ENCODE results near the gene C8B. TPM values are rescaled to one million over a fixed set of nuclear protein-coding genes. Genes with fewer than 3 reads are reported as not detected.

C8B gene
- total RNA-seq, 4 donors from 2014 or later: not detected

GRCh38 chr1:56915960-56916359 lies 49.9 kb downstream of the C8B start:
- Histone ChIP-seq H3K4me1 (no peaks in the 10 kb centered on the region), H3K9me3 (no peaks in the 10 kb centered on the region), H3K4me3 (no peak overlapping the region), H3K36me3 (no peaks in the 10 kb centered on the region), H3K27me3 (no peaks in the 10 kb centered on the region), H3K27ac (no peak overlapping the region)
- no peak for TF ChIP-seq POLR2AphosphoS5 (IDR thresholded peaks at IDR 0.05)
- TF ChIP-seq EP300 (IDR thresholded peaks at IDR 0.05): no peak
- TF ChIP-seq CTCF (IDR thresholded peaks at IDR 0.05): no peak
- TF ChIP-seq POLR2A (IDR thresholded peaks at IDR 0.05): no peak
- 70 to 72% methylated on average over 2 to 4 of the region's 4 CpGs for WGBS, 2 donors (ENCODE audit: low coverage in 1 of 2)
- no peak for ATAC-seq

- Histone ChIP-seq H3K9me3 (no peaks in the 10 kb centered on the region), H3K27me3 (no peaks in the 10 kb centered on the region), H3K27ac (no peak overlapping the region), H3K4me1 (no peaks in the 10 kb centered on the region), H3K4me3 (no peak overlapping the region), H3K36me3 (no peaks in the 10 kb centered on the region)
- WGBS, 2 donors (ENCODE audit: low coverage in 1 of 2): 87% methylated on average over 2 of the region's 12 CpGs; no CpG with 5 or more reads in 1 of the 2 donors
- TF ChIP-seq POLR2AphosphoS5 (IDR thresholded peaks at IDR 0.05): no peak
- no peak for TF ChIP-seq EP300 (IDR thresholded peaks at IDR 0.05)
- TF ChIP-seq POLR2A (IDR thresholded peaks at IDR 0.05): no peak
- TF ChIP-seq CTCF (IDR thresholded peaks at IDR 0.05): no peak
- no peak for ATAC-seq
These were observed 53.5 kb downstream of the C8B start for GRCh38 chr1:56912325-56912724.

- Histone ChIP-seq H3K4me1 (no peaks in the 10 kb centered on the region), H3K27me3 (no peaks in the 10 kb centered on the region), H3K4me3 (no peak overlapping the region), H3K27ac (no peak overlapping the region), H3K36me3 (no peaks in the 10 kb centered on the region), H3K9me3 (no peaks in the 10 kb centered on the region)
- ATAC-seq: no peak
- TF ChIP-seq POLR2AphosphoS5 (IDR thresholded peaks at IDR 0.05) (no peak), CTCF (IDR thresholded peaks at IDR 0.05) (no peak), POLR2A (IDR thresholded peaks at IDR 0.05) (no peak), EP300 (IDR thresholded peaks at IDR 0.05) (no peak)
- WGBS, 2 donors (ENCODE audit: low coverage in 1 of 2): 75 to 89% methylated on average over 6 to 7 of the region's 7 CpGs
These were observed 54.5 kb downstream of the C8B start for GRCh38 chr1:56911098-56911938.

GRCh38 chr1:56910441-56910985 lies 55.3 kb downstream of the C8B start:
- peak; percentile 35 for ATAC-seq
- H3K36me3 ChIP-seq: no peaks in the 10 kb centered on the region
- H3K4me1 ChIP-seq: no peaks in the 10 kb centered on the region
- no peak overlapping the region for H3K4me3 ChIP-seq
- 81 to 88% methylated on average over 3 to 4 of the region's 4 CpGs for WGBS, 2 donors (ENCODE audit: low coverage in 1 of 2)
- no peak overlapping the region for H3K27ac ChIP-seq
- H3K27me3 ChIP-seq: no peaks in the 10 kb centered on the region
- TF ChIP-seq CTCF (IDR thresholded peaks at IDR 0.05) (no peak), POLR2AphosphoS5 (IDR thresholded peaks at IDR 0.05) (no peak), EP300 (IDR thresholded peaks at IDR 0.05) (no peak), POLR2A (IDR thresholded peaks at IDR 0.05) (no peak)
- H3K9me3 ChIP-seq: no peaks in the 10 kb centered on the region
